IMR-90 (cell line): ENCODE measurements around the gene AKT2. TPM values are rescaled to one million over a fixed set of nuclear protein-coding genes. Genes with fewer than 3 reads are reported as not detected.

Source experiments
- ATAC-seq: fragments of 200-7000 bp; cut with Tn5 transposase; 2 replicates; pipeline ENCODE4 v1.9.1; 2020; ENCODE audit warnings: low read depth, mild to moderate bottlenecking, moderate library complexity
- BruUV-seq: library from RNA; stranded (reverse); fragments of 400-500 nt; replicated peaks from 2 replicates; lab custom pipeline; 2021; lab: Mats Ljungman, UMichigan
- CTCF ChIA-PET: fragments of 300-600 bp; formaldehyde crosslinking; extraction: SDS; loops from one replicate; lab custom pipeline; 2021; ENCODE audit warnings: antibody characterized with exemption; lab: Yijun Ruan, JAX
- POLR2A ChIA-PET: fragments of 300-600 bp; sonication (Branson Sonifier 250); formaldehyde crosslinking; loops from one replicate; lab custom pipeline; 2022; ENCODE audit warnings: antibody characterized with exemption; ENCODE audit not compliant: unreplicated experiment; lab: Charles Lee
- DNase-seq: peaks from one replicate; pipeline ENCODE4 v3.0.0; 2013
- H2AFZ ChIP-seq: replicated peaks from 2 replicates; pipeline ENCODE3; 2013; ENCODE audit warnings: low read length, mild to moderate bottlenecking; ENCODE audit not compliant: poor library complexity
- H2AK5ac ChIP-seq: 2 replicates; pipeline ENCODE4 v1.6.1; 2013; ENCODE audit warnings: low read depth, low read length, inconsistent platforms
- H2AK9ac ChIP-seq: replicated peaks from 2 replicates; pipeline ENCODE3; 2013; ENCODE audit warnings: mild to moderate bottlenecking, low read depth, low read length, moderate library complexity; ENCODE audit not compliant: poor library complexity
- H2BK120ac ChIP-seq: 2 replicates; pipeline ENCODE4 v1.6.1; 2013; ENCODE audit warnings: low read depth, low read length, inconsistent platforms
- H2BK15ac ChIP-seq: 3 replicates; pipeline ENCODE4 v1.6.1; 2013; ENCODE audit warnings: low read depth, low read length, inconsistent platforms
- H2BK20ac ChIP-seq: 2 replicates; pipeline ENCODE4 v1.6.1; 2013; ENCODE audit warnings: low read depth, mild to moderate bottlenecking, inconsistent platforms, low read length, moderate library complexity
- H2BK5ac ChIP-seq: 2 replicates; pipeline ENCODE4 v1.6.1; 2013; ENCODE audit warnings: mild to moderate bottlenecking, low read depth, low read length, inconsistent platforms; ENCODE audit not compliant: poor library complexity, severe bottlenecking
- H3K14ac ChIP-seq: replicated peaks from 2 replicates; pipeline ENCODE4 v1.6.1; 2013; ENCODE audit warnings: low read depth, low read length, inconsistent platforms
- H3K18ac ChIP-seq: 2 replicates; pipeline ENCODE4 v1.6.1; 2013; ENCODE audit warnings: low read depth, low read length, control low read depth
- H3K23ac ChIP-seq: 2 replicates; pipeline ENCODE4 v1.6.1; 2013; ENCODE audit warnings: low read depth, low read length, inconsistent platforms
- H3K27ac ChIP-seq: 2 replicates; pipeline ENCODE4 v1.5.1; 2013; ENCODE audit warnings: mild to moderate bottlenecking, control low read depth, low read length; ENCODE audit not compliant: insufficient read depth
- H3K27me3 ChIP-seq: 2 replicates; pipeline ENCODE4 v1.6.1; 2013; ENCODE audit warnings: low read length; ENCODE audit not compliant: control insufficient read depth, insufficient read depth
- H3K36me3 ChIP-seq: 2 replicates; pipeline ENCODE4 v1.6.1; 2013; ENCODE audit warnings: low read length, mixed read lengths; ENCODE audit not compliant: control insufficient read depth, insufficient read depth
- H3K4ac ChIP-seq: 2 replicates; pipeline ENCODE4 v1.6.1; 2013; ENCODE audit warnings: low read depth, low read length, inconsistent platforms
- H3K4me1 ChIP-seq: 2 replicates; pipeline ENCODE4 v1.6.1; 2013; ENCODE audit warnings: low read length, mixed read lengths; ENCODE audit not compliant: control insufficient read depth, insufficient read depth
- H3K4me2 ChIP-seq: 2 replicates; pipeline ENCODE4 v1.6.1; 2013; ENCODE audit warnings: low read depth, mild to moderate bottlenecking, control low read depth, low read length, moderate library complexity
- H3K4me3 ChIP-seq: 2 replicates; pipeline ENCODE4 v1.5.1; 2013; ENCODE audit warnings: low read depth, mild to moderate bottlenecking, control low read depth, low read length, moderate library complexity; ENCODE audit not compliant: insufficient read depth
- H3K56ac ChIP-seq: 2 replicates; pipeline ENCODE4 v1.6.1; 2013; ENCODE audit warnings: low read length, inconsistent platforms; ENCODE audit not compliant: insufficient read depth; ENCODE audit errors: extremely low read depth
- H3K79me1 ChIP-seq, 2 experiments: 2 replicates each; pipeline ENCODE4 v1.6.1; 2013; ENCODE audit warnings: low read length in 2 of 2, inconsistent platforms in 1 of 2, low read depth in 1 of 2
- H3K9ac ChIP-seq: 2 replicates; pipeline ENCODE4 v1.6.1; 2013; ENCODE audit warnings: low read depth, low read length, control low read depth
- H3K9me1 ChIP-seq: 2 replicates; pipeline ENCODE4 v1.6.1; 2013; ENCODE audit warnings: low read length, inconsistent platforms; ENCODE audit not compliant: insufficient read depth
- H3K9me3 ChIP-seq: 2 replicates; pipeline ENCODE4 v1.6.1; 2013; ENCODE audit warnings: low read length; ENCODE audit not compliant: control insufficient read depth, insufficient read depth
- H4K20me1 ChIP-seq: 2 replicates; pipeline ENCODE4 v1.6.1; 2013; ENCODE audit warnings: low read length, inconsistent platforms; ENCODE audit not compliant: insufficient read depth
- H4K5ac ChIP-seq: 2 replicates; pipeline ENCODE4 v1.6.1; 2013; ENCODE audit warnings: mild to moderate bottlenecking, low read depth, low read length, control low read depth
- H4K8ac ChIP-seq, 2 experiments: 2 replicates each; pipeline ENCODE4 v1.6.1; 2013; ENCODE audit warnings: low read depth in 2 of 2, low read length in 2 of 2, control low read depth in 1 of 2, inconsistent platforms in 1 of 2
- H4K91ac ChIP-seq: 2 replicates; pipeline ENCODE4 v1.6.1; 2013; ENCODE audit warnings: low read depth, low read length, inconsistent platforms; ENCODE audit not compliant: insufficient read depth
- BHLHE40 ChIP-seq: fragments of 150-350 bp; IDR thresholded peaks from 2 replicates; pipeline ENCODE4 v1.6.1; 2016; ENCODE audit warnings: mild to moderate bottlenecking, low read depth, low read length
- CEBPB ChIP-seq: IDR thresholded peaks from 2 replicates; pipeline ENCODE4 v1.6.1; 2012; ENCODE audit warnings: low read depth, low read length, improper control_type of control experiment
- CHD1 ChIP-seq: IDR thresholded peaks from 2 replicates; pipeline ENCODE4 v1.6.1; 2012; ENCODE audit warnings: low read depth, low read length, improper control_type of control experiment
- MAFK ChIP-seq: IDR thresholded peaks from 2 replicates; pipeline ENCODE4 v1.6.1; 2012; ENCODE audit warnings: low read depth, low read length, improper control_type of control experiment
- MAZ ChIP-seq: IDR thresholded peaks from 2 replicates; pipeline ENCODE4 v1.6.1; 2012; ENCODE audit warnings: low read depth, mild to moderate bottlenecking, low read length, improper control_type of control experiment, moderate library complexity, borderline replicate concordance
- MXI1 ChIP-seq: IDR thresholded peaks from 2 replicates; pipeline ENCODE4 v1.6.1; 2012; ENCODE audit warnings: low read depth, mild to moderate bottlenecking, low read length, moderate library complexity, borderline replicate concordance
- NFE2L2 ChIP-seq: fragments of 150-350 bp; IDR thresholded peaks from 2 replicates; pipeline ENCODE4 v1.6.1; 2016; ENCODE audit warnings: low read depth, mild to moderate bottlenecking, low read length
- POLR2A ChIP-seq: IDR thresholded peaks from 2 replicates; pipeline ENCODE4 v1.6.1; 2012; ENCODE audit warnings: mild to moderate bottlenecking, low read depth, low read length
- RAD21 ChIP-seq: IDR thresholded peaks from 2 replicates; pipeline ENCODE4 v1.6.1; 2012; ENCODE audit warnings: low read length, improper control_type of control experiment
- RCOR1 ChIP-seq: IDR thresholded peaks from 2 replicates; pipeline ENCODE4 v1.6.1; 2012; ENCODE audit warnings: mild to moderate bottlenecking, low read length, improper control_type of control experiment; ENCODE audit not compliant: insufficient replicate concordance
- RFX5 ChIP-seq: IDR thresholded peaks from 2 replicates; pipeline ENCODE4 v1.8.0; 2012; ENCODE audit warnings: low read depth, mild to moderate bottlenecking, low read length, moderate library complexity
- SMC3 ChIP-seq: fragments of 150-350 bp; IDR thresholded peaks from 2 replicates; pipeline ENCODE4 v1.6.1; 2016; ENCODE audit warnings: low read depth, mild to moderate bottlenecking, antibody characterized with exemption, low read length, moderate library complexity
- USF2 ChIP-seq: fragments of 150-350 bp; IDR thresholded peaks from 2 replicates; pipeline ENCODE4 v1.6.1; 2017; ENCODE audit warnings: mild to moderate bottlenecking, antibody characterized with exemption, low read length, low read depth
- WGBS, 2 experiments: methylation state at CpG; one replicate each; pipeline versions ENCODE4 v1.1.5 to v1.1.7; 2013; ENCODE audit warnings: missing lambda C conversion rate in 2 of 2; ENCODE audit not compliant: insufficient read length in 1 of 2; ENCODE audit errors: extremely low coverage in 2 of 2; 5-methylcytosine and 5-hydroxymethylcytosine counted together
- dilution Hi-C: fragments of 300-500 bp; cut with HindIII; formaldehyde crosslinking; loops from one replicate; pipeline ENCODE4 v1.14.3; 2018; ENCODE audit warnings: low sequenced_read_pairs; ENCODE audit not compliant: unreplicated experiment
- in situ Hi-C: fragments of 300-500 bp; cut with MboI; formaldehyde crosslinking; loops from 3 replicates; pipeline ENCODE4 v1.14.3; 2019; ENCODE audit warnings: low sequenced_read_pairs, inconsistent platforms, mixed read lengths
- intact Hi-C: fragments of 100-400 bp; cut with micrococcal nuclease; formaldehyde crosslinking; loops from 2 replicates; pipeline ENCODE4 v1.10.0; 2022
- polyA plus RNA-seq, 3 experiments: library from polyadenylated mRNA; depleted of rRNA; stranded (reverse); fragments of >200 nt; gene quantifications; 2 replicates each; pipeline ENCODE4 v1.2.3, GENCODE V29; 2012; ENCODE audit warnings: low replicate concordance in 1 of 3
- total RNA-seq: library from RNA; depleted of rRNA; stranded (reverse); fragments of >200 nt; gene quantifications from 2 replicates; pipeline ENCODE4 v1.2.3, GENCODE V29; 2012
- TF ChIP-seq, protein P1 (sequence below): conservative IDR thresholded peaks from 2 replicates; pipeline ENCODE4 v1.5.1; 2012; ENCODE audit warnings: mild to moderate bottlenecking, low read depth, low read length, improper control_type of control experiment
- TF ChIP-seq, protein P2 (sequence below): fragments of 150-350 bp; IDR thresholded peaks from 2 replicates; pipeline ENCODE4 v1.6.1; 2016; ENCODE audit warnings: low read depth, mild to moderate bottlenecking, low read length, moderate library complexity, borderline replicate concordance

Gene AKT2
- total and polyA plus RNA-seq, 2 of the 4 experiments (the other 2 are of a cell fraction): 61.5 to 104 TPM

GRCh38 chr19:40312533-40312932 lies 27.4 kb upstream of the AKT2 start:
- Histone ChIP-seq H3K4me3 (no peak overlapping the region), H2BK120ac (no peak overlapping the region), H2AK5ac (no peak overlapping the region), H3K27me3 (no peaks in the 10 kb centered on the region), H3K79me1 (no peaks in the 10 kb centered on the region), H3K4ac (no peak overlapping the region), H3K9me1 (peaks cover 4% of the 10 kb centered on the region; the same call in 1 of the 2 replicates), H3K36me3 (no peaks in the 10 kb centered on the region), H3K18ac (no peak overlapping the region), H3K9ac (no peak overlapping the region), H2AK9ac (no peak overlapping the region), H2AFZ (no peak overlapping the region), H3K56ac (no peak overlapping the region), H3K4me1 (no peaks in the 10 kb centered on the region), H3K9me3 (no peaks in the 10 kb centered on the region), H2BK5ac (no peak overlapping the region), H4K20me1 (no peaks in the 10 kb centered on the region), H3K14ac (no peak overlapping the region), H4K8ac (no peak overlapping the region), H2BK15ac (no peak overlapping the region), H2BK20ac (no peak overlapping the region), H4K5ac (no peak overlapping the region), H3K4me2 (no peak overlapping the region), H3K23ac (no peak overlapping the region), H4K91ac (no peak overlapping the region), H3K27ac (no peak overlapping the region)
- CTCF ChIA-PET: no interaction called here
- in situ Hi-C loops (loop anchor here (25.0 kb wide), 1 partner anchor 200 kb away; no protein-coding TSS in a partner anchor), dilution Hi-C loops (no loop called here), intact Hi-C loops (no loop called here)
- DNase-seq (no peak), ATAC-seq (no peak)
- POLR2A ChIA-PET: no interaction called here
- TF ChIP-seq NFE2L2: no peak
- no peak for TF ChIP-seq RFX5
- TF ChIP-seq MAZ: no peak
- TF ChIP-seq RAD21: no peak
- TF ChIP-seq RCOR1: no peak
- no peak for TF ChIP-seq CHD1
- no peak for TF ChIP-seq BHLHE40
- no peak for TF ChIP-seq CEBPB
- TF ChIP-seq MAFK: no peak
- TF ChIP-seq MXI1: no peak
- TF ChIP-seq, protein P1, sequence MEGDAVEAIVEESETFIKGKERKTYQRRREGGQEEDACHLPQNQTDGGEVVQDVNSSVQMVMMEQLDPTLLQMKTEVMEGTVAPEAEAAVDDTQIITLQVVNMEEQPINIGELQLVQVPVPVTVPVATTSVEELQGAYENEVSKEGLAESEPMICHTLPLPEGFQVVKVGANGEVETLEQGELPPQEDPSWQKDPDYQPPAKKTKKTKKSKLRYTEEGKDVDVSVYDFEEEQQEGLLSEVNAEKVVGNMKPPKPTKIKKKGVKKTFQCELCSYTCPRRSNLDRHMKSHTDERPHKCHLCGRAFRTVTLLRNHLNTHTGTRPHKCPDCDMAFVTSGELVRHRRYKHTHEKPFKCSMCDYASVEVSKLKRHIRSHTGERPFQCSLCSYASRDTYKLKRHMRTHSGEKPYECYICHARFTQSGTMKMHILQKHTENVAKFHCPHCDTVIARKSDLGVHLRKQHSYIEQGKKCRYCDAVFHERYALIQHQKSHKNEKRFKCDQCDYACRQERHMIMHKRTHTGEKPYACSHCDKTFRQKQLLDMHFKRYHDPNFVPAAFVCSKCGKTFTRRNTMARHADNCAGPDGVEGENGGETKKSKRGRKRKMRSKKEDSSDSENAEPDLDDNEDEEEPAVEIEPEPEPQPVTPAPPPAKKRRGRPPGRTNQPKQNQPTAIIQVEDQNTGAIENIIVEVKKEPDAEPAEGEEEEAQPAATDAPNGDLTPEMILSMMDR: no peak
- TF ChIP-seq USF2: no peak
- TF ChIP-seq SMC3: no peak
- TF ChIP-seq, protein P2, sequence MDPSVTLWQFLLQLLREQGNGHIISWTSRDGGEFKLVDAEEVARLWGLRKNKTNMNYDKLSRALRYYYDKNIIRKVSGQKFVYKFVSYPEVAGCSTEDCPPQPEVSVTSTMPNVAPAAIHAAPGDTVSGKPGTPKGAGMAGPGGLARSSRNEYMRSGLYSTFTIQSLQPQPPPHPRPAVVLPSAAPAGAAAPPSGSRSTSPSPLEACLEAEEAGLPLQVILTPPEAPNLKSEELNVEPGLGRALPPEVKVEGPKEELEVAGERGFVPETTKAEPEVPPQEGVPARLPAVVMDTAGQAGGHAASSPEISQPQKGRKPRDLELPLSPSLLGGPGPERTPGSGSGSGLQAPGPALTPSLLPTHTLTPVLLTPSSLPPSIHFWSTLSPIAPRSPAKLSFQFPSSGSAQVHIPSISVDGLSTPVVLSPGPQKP: no peak
- TF ChIP-seq POLR2A: no peak
- no TSS peak for BruUV-seq
- WGBS, 2 experiments: no CpG with 5 or more reads among the region's 2 CpGs
